AG04450 (cell line): Measurements from ENCODE around the gene DLGAP4. TPM values are rescaled to one million over a fixed set of nuclear protein-coding genes. Genes with fewer than 3 reads are reported as not detected.

Experiments
- CTCF ChIA-PET: fragments of 300-600, 350-600 bp; formaldehyde crosslinking; extraction: SDS; loops from one replicate; lab custom pipeline; 2022; ENCODE audit warnings: antibody characterized with exemption, inconsistent platforms; lab: Charles Lee
- POLR2A ChIA-PET: fragments of 350-600 bp; formaldehyde crosslinking; extraction: SDS; loops from one replicate; lab custom pipeline; 2021; ENCODE audit warnings: antibody characterized with exemption, inconsistent platforms; lab: Yijun Ruan, JAX
- DNase-seq: peaks from one replicate; pipeline ENCODE4 v3.0.0-alpha.2; 2011; ENCODE audit warnings: low read depth, low spot score
- H3K27ac ChIP-seq: one replicate; pipeline ENCODE4 v1.5.1; 2012; ENCODE audit warnings: low read depth, low read length, control low read depth
- H3K27me3 ChIP-seq: one replicate; pipeline ENCODE4 v1.6.0; 2012; ENCODE audit warnings: low read length; ENCODE audit not compliant: control insufficient read depth, insufficient read depth
- H3K4me3 ChIP-seq: 2 replicates; pipeline ENCODE4 v1.5.1; 2011; ENCODE audit warnings: mild to moderate bottlenecking, low read depth, low read length, control low read depth
- H3K9me3 ChIP-seq: 2 replicates; pipeline ENCODE4 v1.5.1; 2012; ENCODE audit warnings: low read length; ENCODE audit not compliant: control insufficient read depth, insufficient read depth
- CTCF ChIP-seq: IDR thresholded peaks from 2 replicates; pipeline ENCODE4 v1.5.1; 2011; ENCODE audit warnings: low read depth, low read length, control low read depth, inconsistent platforms
- polyA plus RNA-seq: library from polyadenylated mRNA; depleted of rRNA; stranded (reverse); fragments of >200 nt; gene quantifications from 2 replicates; pipeline ENCODE4 v1.2.3, GENCODE V29; 2011

DLGAP4 gene
- polyA plus RNA-seq, 1 experiment = 17.7 TPM

GRCh38 chr20:36487069-36487468 is 180.9 kb downstream of the DLGAP4 start:
- no peak for TF ChIP-seq CTCF
- DNase-seq = no peak
- H3K9me3 ChIP-seq = no peaks in the 10 kb centered on the region
- ChIA-PET POLR2A (no interaction called here), CTCF (interaction anchor here (0.6 kb wide), 1 partner anchor 1391 kb away, joined by 3 read pairs; no protein-coding TSS in a partner anchor)
- no peak overlapping the region for H3K27ac ChIP-seq
- no peak overlapping the region for H3K4me3 ChIP-seq
- H3K27me3 ChIP-seq = no peaks in the 10 kb centered on the region

GRCh38 chr20:36490191-36490590 is 184.1 kb downstream of the DLGAP4 start:
- no peak for TF ChIP-seq CTCF
- DNase-seq = no peak
- Histone ChIP-seq H3K4me3 (no peak overlapping the region), H3K9me3 (no peaks in the 10 kb centered on the region), H3K27me3 (no peaks in the 10 kb centered on the region), H3K27ac (no peak overlapping the region)
- ChIA-PET CTCF (no interaction called here), POLR2A (no interaction called here)

GRCh38 chr20:36491901-36492617 is 185.9 kb downstream of the DLGAP4 start:
- Histone ChIP-seq H3K27me3 (no peaks in the 10 kb centered on the region), H3K27ac (peak overlapping the region; percentile 21), H3K4me3 (no peak overlapping the region), H3K9me3 (no peaks in the 10 kb centered on the region)
- DNase-seq = no peak
- CTCF ChIA-PET = interaction anchor here (0.9 to 1.0 kb wide), 2 partner anchors 9 to 29 kb away, joined by 3 read pairs; no protein-coding TSS in a partner anchor
- TF ChIP-seq CTCF = no peak
- POLR2A ChIA-PET = interaction anchor here (0.6 kb wide), 1 partner anchor 432 kb away, joined by 3 read pairs; no protein-coding TSS in a partner anchor

- DNase-seq = no peak
- Histone ChIP-seq H3K27me3 (no peaks in the 10 kb centered on the region), H3K4me3 (no peak overlapping the region), H3K27ac (peak overlapping the region; percentile 42), H3K9me3 (no peaks in the 10 kb centered on the region)
- CTCF ChIA-PET = no interaction called here
- POLR2A ChIA-PET = no interaction called here
- TF ChIP-seq CTCF = peak; percentile 27; the same call in 1 of the 2 replicates
These were observed 187.1 kb downstream of the DLGAP4 start for GRCh38 chr20:36493051-36493800.

- Histone ChIP-seq H3K27me3 (no peaks in the 10 kb centered on the region), H3K27ac (no peak overlapping the region), H3K4me3 (no peak overlapping the region), H3K9me3 (no peaks in the 10 kb centered on the region)
- POLR2A ChIA-PET = no interaction called here
- CTCF ChIA-PET = no interaction called here
- no peak for TF ChIP-seq CTCF
- DNase-seq = peak; percentile 45
These were observed 187.6 kb downstream of the DLGAP4 start for GRCh38 chr20:36493801-36494114.
